ENCODE measurements around the gene TTF1.

DNA sequence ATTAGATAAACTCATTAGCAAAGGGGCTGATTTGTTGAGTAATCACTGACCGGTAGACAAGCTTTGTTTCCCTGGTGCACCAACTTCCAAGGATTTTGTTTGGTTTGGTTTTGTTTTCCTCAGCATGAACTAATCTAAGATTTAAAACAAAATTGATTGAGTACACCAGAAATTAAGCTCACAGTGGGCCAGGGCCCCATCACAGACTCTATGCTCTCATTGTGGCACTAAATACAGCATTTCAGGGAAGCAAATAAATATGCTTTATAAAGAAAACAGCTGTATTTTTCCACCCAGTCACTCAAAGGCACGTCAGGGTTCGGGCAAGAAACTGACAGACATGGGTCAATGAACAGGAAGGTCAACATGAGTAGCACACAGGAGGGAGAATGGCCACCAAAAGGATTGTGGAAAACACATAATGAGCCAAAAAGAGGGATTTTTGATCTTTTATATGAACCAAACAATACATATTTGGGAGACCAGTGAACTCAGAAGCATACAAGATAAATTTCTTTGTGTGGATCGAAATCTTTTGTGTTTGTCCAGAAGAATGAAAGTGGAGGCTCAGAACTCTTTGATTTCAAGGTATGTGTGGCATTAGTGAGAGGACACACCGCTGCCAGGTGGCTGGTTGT lies 12.2 kb upstream of the TTF1 start:
- TF ChIP-seq ZBTB40 (IDR thresholded peaks at IDR 0.05) (no peak), ZBTB40 (CRISPR knock-in tag; IDR thresholded peaks at IDR 0.05) (no peak), GTF2A2 (tag; IDR thresholded peaks at IDR 0.05) (no peak), RCOR1 (IDR thresholded peaks at IDR 0.05; ENCODE audit: borderline replicate concordance in 1 of 2, low read depth in 2 of 2, low read length in 2 of 2) (no peak), CTCF (IDR thresholded peaks at IDR 0.05 in 2 of 3, conservative IDR thresholded peaks at IDR 0.05 in 1 of 3; ENCODE audit: insufficient read depth in 2 of 3, low read depth in 1 of 3, low read length in 3 of 3) (no peak), POLR2A (conservative IDR thresholded peaks at IDR 0.05) (no peak), ZFP36 (IDR thresholded peaks at IDR 0.05; ENCODE audit: low read depth, low read length, partially characterized antibody) (no peak), TCF7 (IDR thresholded peaks at IDR 0.05; ENCODE audit: borderline replicate concordance) (no peak), KDM5B (IDR thresholded peaks at IDR 0.05; ENCODE audit: insufficient replicate concordance, low read depth, low read length) (no peak)

All from K562 (cell line).